ENCODE measurements around the gene PNPLA8.
"Not testable (repeated sequence)": the region's sequence is repeated elsewhere in the genome, so short reads cannot be mapped to it uniquely, and the experiment has no call there.

Gene PNPLA8

GRCh38 chr7:108468246-108468645 lies 57.7 kb downstream of the PNPLA8 start:
- no peak for DNase-seq

- DNase-seq: no peak
These were observed 58.5 kb downstream of the PNPLA8 start for GRCh38 chr7:108467391-108467790.

GRCh38 chr7:108466322-108466721 lies 59.6 kb downstream of the PNPLA8 start:
- DNase-seq: not testable (repeated sequence)

GRCh38 chr7:108464743-108465142 lies 61.2 kb downstream of the PNPLA8 start:
- DNase-seq: no peak

- peak; percentile 15 for DNase-seq
These were observed 62.3 kb downstream of the PNPLA8 start for GRCh38 chr7:108463613-108464012.

- DNase-seq: no peak
These were observed 64.1 kb downstream of the PNPLA8 start for GRCh38 chr7:108461840-108462239.

GRCh38 chr7:108460964-108461363 lies 65.0 kb downstream of the PNPLA8 start:
- no peak for DNase-seq

GRCh38 chr7:108459922-108460551 lies 65.9 kb downstream of the PNPLA8 start:
- peak; percentile 8 for DNase-seq

GRCh38 chr7:108457871-108458270 lies 68.1 kb downstream of the PNPLA8 start:
- no peak for DNase-seq

GRCh38 chr7:108456845-108457540 lies 68.9 kb downstream of the PNPLA8 start:
- DNase-seq: no peak

- DNase-seq: peak; percentile 15
These were observed 69.8 kb downstream of the PNPLA8 start, which contains the start of gene NRCAM for GRCh38 chr7:108455998-108456677. NRCAM (minus strand) TSS chr7:108456436; CDS start chr7:108240064, 216,372 bp downstream.

GRCh38 chr7:108455551-108455997 lies 70.4 kb downstream of the PNPLA8 start:
- DNase-seq: no peak

GRCh38 chr7:108454674-108455550 lies 71.0 kb downstream of the PNPLA8 start:
- DNase-seq: peak; percentile 5

GRCh38 chr7:108454317-108454673 lies 71.6 kb downstream of the PNPLA8 start:
- DNase-seq: no peak

- DNase-seq: no peak
These were observed 72.6 kb downstream of the PNPLA8 start for GRCh38 chr7:108453320-108453719.

GRCh38 chr7:108452707-108453106 lies 73.2 kb downstream of the PNPLA8 start:
- no peak for DNase-seq

- no peak for DNase-seq
These were observed 74.6 kb downstream of the PNPLA8 start for GRCh38 chr7:108451296-108451848.

GRCh38 chr7:108450160-108450559 lies 75.8 kb downstream of the PNPLA8 start:
- no peak for DNase-seq

- no peak for DNase-seq
These were observed 76.4 kb downstream of the PNPLA8 start for GRCh38 chr7:108449521-108449920.

- no peak for DNase-seq
These were observed 77.1 kb downstream of the PNPLA8 start for GRCh38 chr7:108448584-108449505.

- DNase-seq: no peak
These were observed 83.8 kb downstream of the PNPLA8 start for GRCh38 chr7:108442039-108442568.
